ENCODE data around the gene AUH.
A peak's percentile ranks its signal among the peaks of the same experiment; 100 is the strongest.

The AUH gene

GRCh38 chr9:91289244-91289643 lies 72.5 kb downstream of the AUH start:
- no peak for DNase-seq

- no peak for DNase-seq
These were observed 75.9 kb downstream of the AUH start for GRCh38 chr9:91285729-91286353.

GRCh38 chr9:91282292-91282691 lies 79.4 kb downstream of the AUH start:
- no peak for DNase-seq

- DNase-seq, result no peak
These were observed 82.2 kb downstream of the AUH start for GRCh38 chr9:91279296-91280204.

GRCh38 chr9:91276513-91276912 lies 85.2 kb downstream of the AUH start:
- no peak for DNase-seq

GRCh38 chr9:91275655-91276054 lies 86.1 kb downstream of the AUH start:
- DNase-seq, result no peak

- DNase-seq, result no peak
These were observed 86.7 kb downstream of the AUH start for GRCh38 chr9:91274949-91275492.

GRCh38 chr9:91273853-91274552 lies 87.7 kb downstream of the AUH start:
- no peak for DNase-seq

GRCh38 chr9:91271156-91271555 lies 90.6 kb downstream of the AUH start:
- no peak for DNase-seq

GRCh38 chr9:91269907-91270491 lies 91.7 kb downstream of the AUH start:
- no peak for DNase-seq

GRCh38 chr9:91266448-91266847 lies 95.3 kb downstream of the AUH start:
- no peak for DNase-seq

GRCh38 chr9:91265514-91265913 lies 96.2 kb downstream of the AUH start:
- no peak for DNase-seq

- no peak for DNase-seq
These were observed 100.3 kb downstream of the AUH start for GRCh38 chr9:91261417-91261816.

- no peak for DNase-seq
These were observed 102.6 kb downstream of the AUH start for GRCh38 chr9:91259162-91259561.

- DNase-seq, result no peak
These were observed 103.3 kb downstream of the AUH start for GRCh38 chr9:91258451-91258850.

- DNase-seq, result no peak
These were observed 105.5 kb downstream of the AUH start for GRCh38 chr9:91256235-91256634.

GRCh38 chr9:91255327-91255726 lies 106.4 kb downstream of the AUH start:
- no peak for DNase-seq

GRCh38 chr9:91253488-91253887 lies 108.2 kb downstream of the AUH start:
- DNase-seq, result peak; percentile 6 to 12

GRCh38 chr9:91248707-91249106 lies 113.0 kb downstream of the AUH start:
- DNase-seq, result no peak

GRCh38 chr9:91247278-91247677 lies 114.4 kb downstream of the AUH start:
- DNase-seq, result no peak

GRCh38 chr9:91246846-91247245 lies 114.9 kb downstream of the AUH start:
- DNase-seq, result no peak

- no peak for DNase-seq
These were observed 116.0 kb downstream of the AUH start for GRCh38 chr9:91245431-91246313.

Data from activated CD4-positive, alpha-beta T cell treated with anti-CD3 and anti-CD28 coated beads, Interleukin-2, amount 50 U/mL, for 4 hours (primary cell).